ENCODE results near the gene CACNA2D3.

DNA sequence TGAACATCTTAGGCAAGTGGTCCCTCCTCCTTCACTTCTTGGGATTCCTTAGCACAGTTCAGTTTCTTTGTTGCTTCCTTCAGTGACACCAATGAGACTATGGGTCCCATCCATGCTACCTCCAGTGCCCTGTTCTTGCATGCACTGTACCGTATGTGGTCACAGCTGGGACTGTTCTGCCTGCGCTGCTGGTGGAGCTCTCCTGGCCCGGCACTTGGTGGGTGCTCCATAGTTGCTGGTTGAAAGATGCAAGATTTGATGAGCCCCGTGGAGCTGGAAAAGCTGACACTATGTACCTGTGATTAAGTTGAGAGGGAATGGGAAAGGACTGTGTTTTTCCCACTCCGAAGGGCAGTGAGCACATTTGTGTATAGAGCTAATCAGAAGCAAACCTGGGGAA lies 407.7 kb downstream of the CACNA2D3 start:
- no peak for TF ChIP-seq EZH2 (IDR thresholded peaks at IDR 0.05; ENCODE audit: insufficient read depth, poor library complexity, severe bottlenecking)
- TF ChIP-seq EZH2phosphoT487 (IDR thresholded peaks at IDR 0.05; ENCODE audit: insufficient read depth, low read depth) = no peak
